Measurements from ENCODE around the gene NBEA.
"Not testable (repeated sequence)": the region's sequence is repeated elsewhere in the genome, so short reads cannot be mapped to it uniquely, and the experiment has no call there.

The NBEA gene

DNA sequence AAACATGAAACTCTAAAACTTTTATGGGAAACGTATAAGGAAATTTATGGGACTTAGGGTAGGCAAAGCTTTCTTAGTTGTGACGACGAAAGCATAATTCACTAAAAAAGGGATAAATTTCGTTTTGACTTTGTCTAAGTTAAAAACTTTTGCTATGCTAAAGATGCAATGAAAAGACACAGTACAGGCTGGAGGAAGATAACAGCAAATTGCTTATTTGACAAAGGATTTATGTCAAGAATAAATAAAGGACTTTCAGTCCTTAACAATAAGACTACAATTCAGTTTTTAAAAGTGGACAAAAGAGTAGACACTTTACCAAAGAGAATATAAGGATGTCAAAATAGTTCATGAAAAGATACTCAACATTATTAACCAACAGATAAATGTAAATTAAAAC is 150.2 kb downstream of the NBEA start:
- DNase-seq: no peak

DNA sequence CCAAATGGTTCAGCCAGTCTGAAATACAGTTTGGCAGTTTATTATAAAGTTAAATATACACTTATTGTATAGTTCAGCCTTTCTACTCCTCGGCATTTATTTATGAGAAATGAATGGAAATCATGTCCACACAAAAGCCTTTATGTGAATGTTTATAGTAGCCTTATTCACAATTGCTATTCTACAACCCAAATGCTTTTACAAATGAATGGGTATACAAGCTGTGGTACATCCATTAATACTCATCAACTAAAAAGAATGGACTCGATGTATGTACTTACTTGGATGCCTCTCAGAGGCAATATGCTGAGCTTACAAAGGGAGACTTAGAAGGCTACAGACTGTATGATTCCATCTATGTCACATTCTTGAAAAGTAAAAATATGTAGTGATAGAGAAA is 150.7 kb downstream of the NBEA start:
- no peak for DNase-seq

DNA sequence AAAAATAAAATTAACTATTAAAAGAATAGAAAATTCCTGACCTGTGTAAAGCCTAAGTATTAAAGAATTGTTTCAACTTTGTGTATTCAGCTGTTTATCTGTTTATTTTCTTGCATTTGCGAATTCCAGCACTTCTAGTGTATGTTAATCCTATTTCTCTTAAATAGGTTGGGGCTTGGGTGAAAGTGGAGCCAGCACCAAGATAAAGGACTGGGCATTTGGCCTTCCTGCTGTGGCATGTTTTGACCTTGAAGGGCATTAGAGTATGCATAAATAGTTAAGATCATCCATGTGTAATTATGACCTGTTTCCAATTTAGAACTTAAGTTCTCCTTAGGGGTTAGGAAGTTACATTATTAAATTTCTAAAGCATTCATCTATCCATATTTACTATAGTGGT is 151.3 kb downstream of the NBEA start:
- DNase-seq: no peak

DNA sequence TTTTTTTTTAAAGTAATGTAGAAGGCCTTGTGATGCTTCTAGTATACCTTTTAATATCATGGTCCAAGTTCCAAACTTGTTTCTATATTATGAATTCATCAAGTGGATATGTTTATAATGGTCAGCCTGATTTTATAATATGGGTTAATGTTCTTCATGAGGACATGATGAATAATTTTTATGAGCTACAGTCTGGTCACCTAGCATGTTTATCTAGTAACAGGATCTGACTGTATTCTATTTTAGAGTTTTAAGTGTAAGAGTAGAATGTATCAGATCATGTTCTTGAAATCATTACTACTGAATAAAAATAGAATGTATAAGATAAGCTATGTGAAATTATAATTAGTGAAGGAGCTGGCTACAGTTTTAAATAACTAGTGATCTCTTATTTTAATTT is 164.7 kb downstream of the NBEA start:
- not testable (repeated sequence) for DNase-seq

DNA sequence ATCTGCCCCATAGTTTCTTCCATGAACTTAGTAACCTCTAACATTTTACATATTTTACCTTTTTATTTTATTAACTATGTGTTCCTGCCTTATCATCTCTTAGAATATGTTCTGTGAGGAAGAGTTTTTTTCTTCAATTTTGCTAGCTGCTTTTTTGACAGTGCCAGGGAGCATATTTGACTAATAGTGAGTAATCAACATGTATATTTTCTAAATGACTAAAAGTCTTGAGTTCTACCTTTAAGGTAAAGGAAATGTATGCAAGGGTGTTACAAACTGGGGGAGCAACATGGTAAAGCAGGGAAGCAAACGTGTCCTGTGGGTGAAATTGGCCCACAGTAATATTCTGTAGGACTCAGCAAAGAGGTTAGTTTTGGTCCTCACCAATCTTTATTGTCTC is 165.5 kb downstream of the NBEA start:
- DNase-seq: no peak

DNA sequence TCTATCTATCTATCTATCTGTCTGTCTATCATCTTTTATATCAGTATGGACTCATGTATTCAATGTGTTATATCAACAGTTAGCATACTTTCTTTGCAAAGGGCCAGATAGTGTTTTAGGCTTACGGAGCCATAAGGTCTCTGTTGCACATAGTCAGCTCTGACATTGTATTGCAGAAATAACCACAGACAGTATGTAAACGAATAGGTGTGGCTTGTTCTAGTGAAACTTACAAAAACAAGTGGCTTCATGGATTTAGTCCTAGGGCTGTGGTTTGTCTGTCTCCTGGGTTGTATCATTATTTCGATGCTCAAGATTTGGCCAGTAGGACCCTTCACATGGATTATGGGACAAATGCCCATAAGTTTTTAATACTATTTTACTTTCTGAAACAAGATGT is 171.5 kb downstream of the NBEA start:
- not testable (repeated sequence) for DNase-seq

DNA sequence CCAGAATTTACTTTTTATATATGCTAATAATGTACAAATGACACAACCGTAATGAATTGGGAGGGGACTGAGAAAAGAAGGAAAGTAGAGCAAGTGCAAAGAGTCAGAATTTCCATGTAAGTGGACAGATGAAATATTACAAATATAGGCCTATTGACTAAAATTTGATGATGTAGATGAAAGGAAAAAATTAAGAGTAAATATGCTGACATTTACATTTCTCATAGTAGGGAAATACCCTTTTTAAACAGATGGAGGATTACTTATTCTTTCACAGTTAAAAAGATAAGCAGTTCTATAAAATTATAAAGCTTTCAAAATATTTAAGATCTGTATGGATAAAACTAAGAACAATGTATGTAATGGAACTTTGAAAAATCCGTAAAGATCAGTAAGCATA is 185.4 kb downstream of the NBEA start:
- no peak for DNase-seq

DNA sequence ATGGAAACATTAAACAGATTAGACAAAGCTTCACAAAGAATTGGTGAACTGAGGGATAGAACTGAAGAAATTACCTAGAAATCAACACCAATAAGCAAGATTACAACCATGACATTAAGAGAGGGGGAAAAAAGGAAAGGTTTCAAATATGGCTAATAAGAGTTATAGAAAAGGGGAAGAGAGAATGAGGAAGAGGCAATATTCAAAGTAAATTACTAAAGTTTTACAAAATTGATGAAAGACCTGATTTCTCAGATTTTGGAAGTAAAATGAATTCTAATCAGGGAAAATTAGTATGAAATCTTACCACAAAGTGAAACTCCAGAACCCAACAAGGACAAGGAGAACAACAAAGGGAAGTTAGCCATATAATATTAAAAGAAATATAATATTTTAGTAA is 187.4 kb downstream of the NBEA start:
- DNase-seq: no peak

DNA sequence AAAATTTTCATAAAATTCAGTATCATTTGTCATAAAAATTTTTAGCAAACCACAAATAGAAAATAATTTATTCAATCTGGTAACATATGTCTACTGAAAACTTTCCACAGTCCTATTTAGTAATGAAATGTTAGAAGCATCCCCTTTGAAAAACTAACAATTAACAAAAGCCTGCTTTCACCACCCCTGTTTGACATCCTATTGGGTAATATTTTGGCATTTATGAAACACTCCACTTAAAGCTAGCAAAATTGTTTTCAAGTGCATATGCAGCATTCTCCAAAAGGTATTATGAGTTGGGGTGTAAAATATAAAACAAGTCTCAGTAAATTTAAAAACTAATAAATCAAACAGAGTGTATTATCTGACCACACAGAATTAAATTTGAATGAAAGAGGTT is 189.4 kb downstream of the NBEA start:
- no peak for DNase-seq

DNA sequence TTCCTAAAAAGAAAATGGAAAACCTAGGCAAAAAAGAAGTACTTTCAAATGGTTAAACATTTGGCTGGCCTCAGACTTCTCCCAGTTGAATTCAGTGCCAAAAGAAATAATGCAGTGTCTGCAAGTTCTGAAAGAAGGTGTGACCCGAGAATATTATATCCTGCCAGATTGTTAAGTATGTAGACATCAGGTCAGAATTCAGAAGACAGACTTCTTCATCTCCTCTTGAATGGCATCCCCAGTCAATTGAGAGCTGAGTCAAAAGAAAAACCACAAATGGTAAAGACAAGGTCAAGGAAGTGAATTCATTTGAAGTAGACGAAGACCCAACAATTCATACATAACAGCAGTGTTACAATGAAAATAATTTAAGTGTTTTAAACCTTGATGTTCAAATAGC is 194.5 kb downstream of the NBEA start:
- no peak for DNase-seq

DNA sequence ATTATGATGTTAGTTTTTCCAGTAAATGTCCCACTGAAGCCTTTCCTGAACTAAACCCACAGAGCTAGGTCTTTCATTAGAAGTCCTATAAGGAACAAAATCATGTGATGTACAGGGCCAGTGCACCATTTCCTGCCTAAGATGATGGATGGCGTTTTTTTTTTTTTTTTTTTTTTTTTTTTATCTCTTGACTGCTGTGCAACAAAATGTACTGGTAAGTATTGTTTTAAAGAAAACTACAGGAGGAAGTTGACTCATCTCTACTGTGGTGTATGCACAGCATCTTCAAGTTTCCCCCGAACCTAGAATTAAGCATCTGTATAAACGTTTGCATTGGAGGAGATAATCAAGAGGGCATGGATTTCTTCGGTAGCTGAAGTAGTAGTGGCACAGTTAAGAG is 197.5 kb downstream of the NBEA start:
- no peak for DNase-seq

DNA sequence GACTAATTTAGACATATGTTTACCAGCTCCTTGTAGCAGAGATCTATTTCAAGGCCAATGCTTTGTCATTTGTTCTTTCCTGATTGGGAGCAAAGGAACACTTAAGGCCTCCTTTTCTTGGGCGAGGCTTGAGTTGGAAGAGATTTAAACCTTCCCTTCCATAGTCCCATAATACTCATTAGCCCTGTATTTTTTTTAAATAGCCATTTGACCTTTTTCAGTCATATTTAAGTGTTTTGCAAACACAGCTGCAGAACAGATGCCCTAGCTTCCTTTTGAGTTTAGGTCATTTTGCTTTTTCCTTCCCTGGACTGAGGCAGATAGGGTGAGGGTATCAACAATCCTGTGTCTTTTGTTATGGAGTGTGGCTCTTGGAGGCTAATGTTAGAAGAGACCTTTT is 198.3 kb downstream of the NBEA start:
- DNase-seq: no peak

DNA sequence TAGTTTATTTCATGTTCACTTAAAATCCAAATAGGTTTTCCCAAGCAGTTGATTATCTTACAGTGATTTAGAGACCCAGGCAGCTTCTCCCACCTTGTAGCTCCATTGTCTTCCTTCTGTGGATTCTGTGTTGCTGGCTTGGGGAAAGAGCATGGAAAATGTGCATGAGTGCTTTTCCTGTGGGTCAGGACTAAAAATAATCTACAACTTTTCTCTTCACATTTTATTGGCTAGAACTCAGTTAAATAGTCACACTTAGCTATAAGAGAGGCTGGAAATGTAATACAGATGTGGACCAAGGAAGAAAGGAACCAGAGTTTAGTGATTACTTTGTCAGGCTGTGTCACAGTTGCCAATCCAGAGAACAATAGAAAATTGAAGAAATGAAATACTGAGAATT is 198.8 kb downstream of the NBEA start:
- no peak for DNase-seq

DNA sequence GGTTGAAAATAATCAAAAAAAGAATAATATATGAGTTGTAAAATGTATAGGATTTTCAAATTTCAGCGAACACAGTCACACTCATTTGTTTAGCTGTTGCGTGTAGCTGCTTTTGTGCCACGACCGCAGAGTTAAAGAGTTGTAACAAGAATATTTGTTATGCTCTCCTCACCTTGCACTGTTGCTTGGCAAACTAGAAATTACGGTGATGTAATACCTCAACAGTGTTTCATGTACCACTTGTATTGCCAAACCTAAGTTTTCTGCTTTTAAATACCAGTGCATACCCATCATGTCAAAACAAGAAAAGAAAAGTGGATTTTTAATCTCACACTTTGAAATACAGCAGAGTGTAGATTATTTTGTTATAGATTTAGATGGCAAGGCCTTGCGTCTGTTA is 201.1 kb downstream of the NBEA start:
- no peak for DNase-seq

DNA sequence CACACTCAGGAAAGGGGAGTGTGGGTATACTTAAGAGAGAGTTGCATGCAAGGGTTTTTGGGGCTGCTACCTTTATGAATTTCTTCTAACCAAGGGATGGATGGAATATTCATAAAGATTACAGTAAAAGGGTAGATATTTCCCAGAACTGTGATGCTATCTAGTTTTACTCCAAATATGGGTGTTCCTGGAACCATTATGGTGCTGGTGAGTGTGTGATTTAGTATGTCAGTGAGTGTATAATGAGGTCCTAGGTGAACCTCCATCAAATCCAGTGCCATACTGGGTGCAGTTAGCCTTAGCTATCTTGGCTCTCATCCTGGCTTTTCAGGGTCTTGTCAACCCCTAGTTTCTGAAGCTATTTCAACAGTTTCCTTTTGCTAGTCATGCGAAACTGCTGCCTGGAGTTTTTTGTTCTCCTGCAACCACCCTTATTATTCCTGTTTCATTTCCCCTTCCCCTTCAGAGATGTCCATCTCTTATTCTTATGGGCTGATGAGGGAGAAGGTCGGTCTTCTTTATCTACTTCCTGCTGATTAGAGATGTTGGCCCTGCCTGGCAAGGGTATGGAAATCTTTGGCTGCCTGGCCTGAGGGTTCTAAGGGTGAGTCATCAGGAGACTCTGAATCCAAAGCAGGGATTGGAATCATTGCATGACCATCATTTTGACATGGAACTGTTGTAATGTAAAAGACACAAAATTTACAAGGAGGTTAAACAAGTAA is 202.3 kb downstream of the NBEA start:
- no peak for DNase-seq

DNA sequence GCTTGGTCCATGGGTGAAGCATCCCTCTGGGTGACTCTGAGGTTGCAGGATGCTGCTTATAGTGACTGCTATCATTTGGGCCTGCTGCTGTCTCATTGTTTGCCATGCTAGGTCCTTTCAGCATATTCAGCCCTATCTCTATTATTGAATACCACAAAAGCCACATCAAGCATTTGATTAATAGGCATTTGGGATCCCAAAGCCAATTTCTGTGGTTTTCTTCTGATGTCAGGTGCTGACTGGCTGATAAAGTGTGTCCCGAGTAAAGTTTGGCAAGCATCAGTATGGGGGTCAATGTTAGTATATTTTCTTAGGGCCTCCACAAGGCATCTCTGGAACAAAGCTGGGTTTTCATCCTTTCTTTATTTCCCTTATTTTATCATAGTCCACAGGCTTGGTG is 204.6 kb downstream of the NBEA start:
- DNase-seq: no peak

DNA sequence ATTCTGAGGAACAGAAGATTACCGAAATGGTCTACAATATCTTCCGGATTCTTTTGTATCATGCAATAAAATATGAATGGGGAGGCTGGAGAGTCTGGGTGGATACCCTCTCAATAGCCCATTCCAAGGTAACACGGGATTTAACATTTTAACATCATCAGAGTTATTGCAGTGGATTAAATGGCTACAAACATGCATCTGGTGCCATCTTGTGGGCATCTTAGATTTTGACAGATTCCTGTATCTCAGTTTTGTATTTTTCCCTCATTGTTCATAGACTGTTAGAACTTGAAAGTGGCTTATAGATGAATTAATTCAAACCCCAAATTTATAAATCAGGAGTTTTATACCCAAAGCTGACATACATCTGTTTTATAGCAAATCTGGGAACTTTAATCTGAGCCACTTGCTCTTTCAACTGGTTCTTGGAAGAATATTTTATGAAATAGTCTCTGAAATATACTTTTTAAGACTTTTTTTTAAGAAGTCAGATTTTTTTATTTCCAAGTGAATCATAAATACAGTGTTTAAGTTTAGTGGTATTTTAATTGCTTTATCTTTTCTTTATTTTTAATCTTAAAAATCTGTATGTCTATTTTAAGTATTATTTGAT is 215.2 kb downstream of the NBEA start:
- DNase-seq: peak; percentile 28

DNA sequence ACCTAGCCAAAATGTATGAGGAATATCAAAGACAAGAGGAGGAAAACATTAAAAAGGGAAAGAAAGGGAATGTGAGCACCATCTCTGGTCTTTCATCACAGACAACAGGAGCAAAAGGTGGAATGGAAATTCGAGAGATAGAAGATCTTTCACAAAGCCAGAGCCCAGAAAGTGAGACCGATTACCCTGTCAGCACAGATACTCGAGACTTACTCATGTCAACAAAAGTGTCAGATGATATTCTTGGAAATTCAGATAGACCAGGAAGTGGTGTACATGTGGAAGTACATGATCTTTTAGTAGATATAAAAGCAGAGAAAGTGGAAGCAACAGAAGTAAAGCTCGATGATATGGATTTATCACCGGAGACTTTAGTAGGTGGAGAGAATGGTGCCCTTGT is 217.0 kb downstream of the NBEA start:
- no peak for DNase-seq

DNA sequence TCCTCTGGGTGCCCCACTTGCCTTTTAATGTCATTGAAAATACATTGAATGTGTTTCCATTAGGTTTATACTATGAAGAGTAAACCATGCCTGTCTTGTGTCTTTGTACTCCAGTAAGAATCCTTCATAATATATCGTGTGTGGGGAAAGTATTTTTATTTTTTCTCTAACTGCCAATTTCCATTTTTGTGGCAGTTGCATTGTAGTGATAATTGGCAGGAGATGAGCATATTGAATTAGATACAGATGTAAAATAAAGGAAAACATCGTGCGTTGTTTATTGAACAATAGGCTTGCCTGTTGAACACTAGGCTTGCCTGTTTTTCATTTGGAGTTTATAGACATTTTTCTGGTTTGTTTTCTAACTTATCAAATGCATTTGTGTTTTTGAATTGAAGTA is 218.8 kb downstream of the NBEA start:
- no peak for DNase-seq

DNA sequence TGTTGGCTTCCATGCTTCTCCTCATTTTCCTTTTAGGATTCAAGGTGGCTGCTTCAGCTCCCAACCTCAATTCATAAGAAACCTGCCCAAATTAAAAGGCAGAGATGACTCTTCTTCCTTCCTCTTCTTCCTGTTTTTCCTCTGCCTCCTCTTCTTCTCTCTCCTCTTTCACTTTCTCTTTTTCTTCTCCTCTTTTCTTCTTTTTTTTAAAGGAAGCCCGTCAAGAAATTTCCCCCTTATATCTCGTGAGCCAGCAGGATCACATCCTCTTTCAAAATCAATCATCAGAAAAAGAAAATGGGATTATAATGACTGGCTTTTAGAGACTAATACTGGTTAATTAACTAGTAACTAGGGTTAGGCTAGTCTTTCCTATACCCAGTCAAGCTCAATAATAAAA is 220.3 kb downstream of the NBEA start:
- no peak for DNase-seq

DNA sequence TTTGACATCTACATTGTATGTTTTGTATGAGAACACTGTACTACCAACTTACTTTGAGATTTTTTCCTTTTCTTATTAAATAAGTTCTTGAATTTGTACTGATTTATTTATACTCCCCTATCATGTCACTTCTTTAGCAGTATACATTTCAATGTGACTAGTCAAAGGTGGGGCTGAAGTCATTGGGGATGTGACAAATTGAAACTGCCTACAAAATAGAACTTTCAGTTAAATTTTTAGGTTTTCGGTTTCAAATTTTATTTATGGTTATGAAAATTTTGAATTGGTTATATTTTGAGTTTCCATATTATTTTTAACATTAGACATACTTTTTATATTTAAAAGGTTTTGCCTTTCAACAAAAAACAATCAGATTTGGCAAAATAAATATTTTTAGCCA is 221.6 kb downstream of the NBEA start:
- DNase-seq: no peak

DNA sequence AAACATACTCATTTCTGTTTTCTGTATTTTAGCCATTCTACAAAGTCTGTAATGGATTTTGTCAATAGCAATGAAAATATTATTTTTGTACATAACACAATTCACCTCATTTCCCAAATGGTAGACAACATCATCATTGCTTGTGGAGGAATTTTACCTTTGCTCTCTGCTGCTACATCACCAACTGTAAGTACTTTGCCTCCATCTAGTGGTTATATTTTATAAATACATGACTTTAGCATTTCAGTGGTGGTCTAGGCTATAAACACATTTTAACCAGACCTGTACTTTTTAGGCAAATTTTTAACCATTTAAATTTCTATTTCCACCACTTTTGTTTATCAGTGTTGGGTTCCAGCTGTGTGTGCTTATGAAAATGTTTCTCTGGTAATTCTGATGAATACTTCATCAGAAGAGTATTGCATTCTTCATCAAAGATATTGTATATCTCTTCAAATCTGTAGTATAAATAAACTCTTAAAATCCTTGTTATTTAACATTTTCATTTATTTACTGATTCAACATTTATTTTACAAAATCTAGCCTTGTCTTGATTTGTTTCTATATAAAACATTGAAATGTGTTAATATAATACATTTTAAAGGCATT is 222.4 kb downstream of the NBEA start:
- peak; percentile 22 for DNase-seq

DNA sequence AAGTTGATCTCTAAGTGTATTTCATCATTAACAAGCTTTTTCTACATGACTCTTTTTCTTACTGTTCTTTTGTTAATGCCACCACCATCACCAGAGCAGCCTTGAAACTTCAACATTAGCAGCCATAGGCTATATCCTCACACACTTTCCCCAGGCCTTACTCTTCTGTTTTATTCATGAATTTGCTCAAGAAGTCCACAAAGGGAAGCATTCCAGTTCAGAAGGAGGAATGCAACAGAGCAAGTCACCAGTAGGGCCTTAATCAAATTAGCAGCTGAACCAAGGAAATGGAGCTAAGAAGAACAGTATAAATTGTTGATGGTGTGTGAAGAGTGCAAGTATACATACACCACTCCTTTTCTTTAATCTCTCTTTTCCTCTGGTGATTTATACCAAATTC is 223.1 kb downstream of the NBEA start:
- DNase-seq: no peak

DNA sequence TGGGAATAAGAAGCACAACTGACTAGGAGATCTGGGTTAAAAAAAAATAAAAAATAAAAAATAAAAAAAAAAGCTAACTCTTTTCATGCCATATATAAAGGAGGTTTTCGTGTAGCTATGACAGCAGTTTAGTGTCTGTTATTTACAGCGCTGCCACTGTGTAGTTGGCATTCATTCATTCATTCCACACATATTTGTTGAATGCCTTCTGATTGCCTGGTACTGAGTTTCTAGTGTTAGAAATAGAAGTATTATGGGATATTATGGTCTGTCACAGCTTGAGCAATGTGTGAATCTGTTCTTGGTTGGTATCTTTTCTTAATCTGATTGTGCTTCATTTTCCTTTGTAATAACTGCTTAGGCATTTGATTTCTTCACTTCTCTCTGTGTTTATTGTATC is 237.4 kb downstream of the NBEA start:
- DNase-seq: no peak
